Subcutaneous adipose tissue (tissue), 4 donors: Measurements from ENCODE around the gene ZNF467. TPM values are rescaled to one million over a fixed set of nuclear protein-coding genes. Genes with fewer than 3 reads are reported as not detected.

Experiments used
- total RNA-seq, 4 donors: library from RNA; depleted of rRNA; stranded (reverse); fragments of >200 nt; gene quantifications; one replicate each; pipeline ENCODE4 v1.1.0, GENCODE V29; 2016
- TF ChIP-seq, protein P1 (sequence below): fragments of 450-650 bp; IDR thresholded peaks from one replicate; pipeline ENCODE4 v1.5.1; 2016; ENCODE audit warnings: low read depth, mild to moderate bottlenecking, control low read depth, antibody characterized with exemption, moderate library complexity

ZNF467 gene
- total RNA-seq, 4 donors from 2014 or later: 3.6 to 21.5 (median 4.6) TPM

DNA sequence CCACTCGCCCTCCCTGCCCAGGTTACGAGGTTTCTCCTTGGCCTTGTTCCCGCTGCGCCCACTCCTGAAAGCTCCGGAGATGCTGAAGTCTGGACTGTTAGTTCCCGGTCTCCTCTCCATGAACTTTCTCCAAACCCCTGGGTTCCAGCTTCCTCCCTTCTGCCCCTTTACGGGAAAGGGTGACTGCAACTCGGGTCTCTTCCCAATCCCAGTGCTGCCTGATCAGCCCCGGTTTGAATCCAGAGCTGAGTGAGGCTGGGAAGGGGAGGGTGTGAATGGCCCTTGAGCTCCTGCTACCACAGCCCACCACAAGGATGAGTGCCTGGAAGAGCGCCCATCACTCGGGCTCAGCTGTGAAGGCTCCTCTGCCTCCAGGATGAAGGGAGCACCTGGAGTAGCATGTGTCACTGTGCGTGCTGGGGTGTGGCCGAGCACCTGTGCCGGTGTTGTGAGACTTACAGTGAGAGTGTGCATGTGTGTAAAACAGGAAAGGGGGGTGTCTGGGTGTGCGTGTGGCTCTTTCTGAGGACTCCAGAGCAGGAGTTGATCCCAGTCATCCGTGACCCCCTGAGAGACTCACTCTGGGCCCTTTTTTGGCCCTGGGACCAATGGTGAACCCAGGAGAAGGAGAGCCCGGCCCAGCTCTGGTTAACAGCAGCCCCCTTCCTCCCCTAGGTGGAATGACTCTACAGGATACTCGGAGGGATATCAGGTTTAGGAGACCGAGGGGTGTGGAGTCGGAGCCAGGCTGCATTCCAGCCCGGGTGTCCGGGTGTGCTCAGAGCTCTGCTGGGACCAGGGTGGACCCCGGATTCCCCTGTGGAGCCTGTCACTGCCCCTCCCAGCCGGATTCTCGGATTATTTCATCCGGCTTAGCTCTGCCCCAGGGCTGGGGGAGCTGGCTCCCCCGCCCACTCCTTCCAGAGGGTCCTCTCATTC is 1.1 kb upstream of the ZNF467 start:
- TF ChIP-seq, protein P1, sequence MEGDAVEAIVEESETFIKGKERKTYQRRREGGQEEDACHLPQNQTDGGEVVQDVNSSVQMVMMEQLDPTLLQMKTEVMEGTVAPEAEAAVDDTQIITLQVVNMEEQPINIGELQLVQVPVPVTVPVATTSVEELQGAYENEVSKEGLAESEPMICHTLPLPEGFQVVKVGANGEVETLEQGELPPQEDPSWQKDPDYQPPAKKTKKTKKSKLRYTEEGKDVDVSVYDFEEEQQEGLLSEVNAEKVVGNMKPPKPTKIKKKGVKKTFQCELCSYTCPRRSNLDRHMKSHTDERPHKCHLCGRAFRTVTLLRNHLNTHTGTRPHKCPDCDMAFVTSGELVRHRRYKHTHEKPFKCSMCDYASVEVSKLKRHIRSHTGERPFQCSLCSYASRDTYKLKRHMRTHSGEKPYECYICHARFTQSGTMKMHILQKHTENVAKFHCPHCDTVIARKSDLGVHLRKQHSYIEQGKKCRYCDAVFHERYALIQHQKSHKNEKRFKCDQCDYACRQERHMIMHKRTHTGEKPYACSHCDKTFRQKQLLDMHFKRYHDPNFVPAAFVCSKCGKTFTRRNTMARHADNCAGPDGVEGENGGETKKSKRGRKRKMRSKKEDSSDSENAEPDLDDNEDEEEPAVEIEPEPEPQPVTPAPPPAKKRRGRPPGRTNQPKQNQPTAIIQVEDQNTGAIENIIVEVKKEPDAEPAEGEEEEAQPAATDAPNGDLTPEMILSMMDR: no peak

DNA sequence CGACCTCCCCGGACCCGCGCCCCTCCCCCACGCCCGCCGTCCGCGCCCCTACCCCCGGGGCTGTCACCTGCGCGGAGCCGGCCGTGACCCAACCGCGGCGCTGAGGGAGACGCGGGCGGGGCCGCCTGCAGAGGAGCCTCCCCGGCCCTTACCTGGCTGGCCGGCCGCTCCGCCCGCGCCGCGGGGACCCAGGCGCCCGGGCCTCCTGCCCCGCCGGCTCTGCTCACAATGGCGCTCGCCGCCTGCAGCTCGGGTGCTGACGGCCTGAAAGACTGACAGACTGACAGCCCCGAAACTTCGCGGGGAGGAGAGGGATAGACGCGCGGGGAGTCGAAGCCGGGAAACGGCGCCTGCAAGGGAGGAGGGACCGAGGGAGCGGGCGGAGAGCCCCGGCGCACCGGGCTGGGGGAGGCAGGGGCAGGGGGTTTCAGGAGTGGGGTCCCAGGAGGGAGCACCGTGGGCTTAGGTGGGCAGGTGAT is 393 bp downstream of the ZNF467 start:
- TF ChIP-seq, protein P1: no peak

DNA sequence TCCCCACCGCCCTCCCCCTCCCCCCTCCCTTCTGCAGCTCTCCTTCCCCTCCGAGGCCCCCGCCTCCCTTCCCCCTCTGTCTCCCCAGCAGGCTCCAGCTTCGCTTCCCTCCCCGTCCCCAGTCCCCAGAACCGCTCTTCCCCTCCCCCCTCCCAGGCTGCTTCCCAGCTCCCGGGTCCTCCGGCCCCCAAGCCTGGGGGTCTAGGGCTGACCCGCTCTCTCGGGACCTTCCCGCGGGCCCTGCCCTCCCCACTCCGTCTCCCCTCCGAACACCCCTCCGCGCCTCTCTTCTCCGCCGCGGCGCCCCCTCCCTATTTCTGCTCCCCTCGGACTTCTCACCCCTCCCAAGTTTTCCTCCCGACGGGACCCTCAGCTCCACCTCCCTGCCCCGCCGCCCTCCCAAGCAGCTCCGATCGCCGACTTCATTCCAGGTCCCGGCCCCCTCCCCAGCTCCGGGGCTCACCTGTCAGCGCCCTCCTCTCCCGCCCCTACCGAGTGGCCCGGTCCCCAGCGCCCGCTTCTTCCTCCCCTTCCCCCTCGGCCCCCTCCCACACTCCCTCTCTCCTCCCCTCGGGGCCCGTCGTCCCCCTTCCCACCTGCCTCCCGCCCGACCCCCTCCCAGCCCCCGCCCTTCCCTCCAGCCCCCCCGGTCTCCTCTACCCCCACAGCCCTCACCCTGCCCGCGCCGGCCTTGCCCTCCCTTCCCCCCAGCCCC is 990 bp downstream of the ZNF467 start:
- TF ChIP-seq, protein P1: no peak

GRCh38 chr7:149771720-149772240 is 1.6 kb downstream of the ZNF467 start:
- TF ChIP-seq, protein P1: no peak

GRCh38 chr7:149770728-149771636 is 2.4 kb downstream of the ZNF467 start:
- TF ChIP-seq, protein P1: no peak

- TF ChIP-seq, protein P1: no peak
Observed at GRCh38 chr7:149769915-149770314, 3.5 kb downstream of the ZNF467 start.
